Suprapubic skin (tissue), 4 donors: ENCODE measurements around the gene EMX1. TPM values are rescaled to one million over a fixed set of nuclear protein-coding genes. Genes with fewer than 3 reads are reported as not detected.
"Not testable (repeated sequence)": the region's sequence is repeated elsewhere in the genome, so short reads cannot be mapped to it uniquely, and the experiment has no call there.

ENCODE experiments used
- DNase-seq, 2 donors: peaks; one replicate each; pipeline ENCODE4 v3.0.0-alpha.2; 2019; ENCODE audit warnings: low spot score in 2 of 2
- H3K27ac ChIP-seq: fragments of 200-600 bp; sonication (generic); one replicate; pipeline ENCODE4 v1.5.1; 2019
- H3K27me3 ChIP-seq: fragments of 200-600 bp; sonication (generic); one replicate; pipeline ENCODE4 v1.5.1; 2019
- H3K36me3 ChIP-seq: fragments of 200-600 bp; sonication (generic); one replicate; pipeline ENCODE4 v1.5.1; 2019
- H3K4me1 ChIP-seq: fragments of 200-600 bp; sonication (generic); one replicate; pipeline ENCODE4 v1.5.1; 2019
- H3K4me3 ChIP-seq: fragments of 200-600 bp; sonication (generic); one replicate; pipeline ENCODE4 v1.5.1; 2019; ENCODE audit warnings: mild to moderate bottlenecking
- H3K9me3 ChIP-seq: fragments of 200-600 bp; sonication (generic); one replicate; pipeline ENCODE4 v1.5.1; 2019
- EP300 ChIP-seq: sonication (generic); formaldehyde crosslinking; IDR thresholded peaks from one replicate; pipeline ENCODE4 v1.6.1; 2017; ENCODE audit warnings: antibody characterized with exemption
- POLR2A ChIP-seq, 2 donors: fragments of 450-650 bp; IDR thresholded peaks; one replicate each; pipeline ENCODE4 v1.6.1; 2017; ENCODE audit warnings: antibody characterized with exemption in 2 of 2, mild to moderate bottlenecking in 2 of 2, moderate library complexity in 2 of 2
- POLR2AphosphoS5 ChIP-seq, 3 donors: sonication (generic); formaldehyde crosslinking; IDR thresholded peaks; one replicate each; pipeline ENCODE4 v1.6.1; 2017; ENCODE audit warnings: antibody characterized with exemption in 3 of 3
- WGBS: methylation state at CpG from one replicate; pipeline ENCODE4 v1.1.5; 2018; 5-methylcytosine and 5-hydroxymethylcytosine counted together
- total RNA-seq, 4 donors: library from RNA; depleted of rRNA; stranded (reverse); fragments of >200 nt; gene quantifications; one replicate each; pipeline ENCODE4 v1.1.0, GENCODE V29; 2016
- TF ChIP-seq, protein P1 (sequence below), 2 donors: fragments of 200-600 bp in 1 of 2; fragments of 450-650 bp in 1 of 2; sonication (generic) in 1 of 2; IDR thresholded peaks; one replicate each; pipeline ENCODE4 v1.5.1; 2016 to 2019; ENCODE audit warnings: antibody characterized with exemption in 2 of 2, mild to moderate bottlenecking in 1 of 2, moderate library complexity in 1 of 2

The EMX1 gene
- total RNA-seq, 4 donors from 2014 or later: not detected

DNA sequence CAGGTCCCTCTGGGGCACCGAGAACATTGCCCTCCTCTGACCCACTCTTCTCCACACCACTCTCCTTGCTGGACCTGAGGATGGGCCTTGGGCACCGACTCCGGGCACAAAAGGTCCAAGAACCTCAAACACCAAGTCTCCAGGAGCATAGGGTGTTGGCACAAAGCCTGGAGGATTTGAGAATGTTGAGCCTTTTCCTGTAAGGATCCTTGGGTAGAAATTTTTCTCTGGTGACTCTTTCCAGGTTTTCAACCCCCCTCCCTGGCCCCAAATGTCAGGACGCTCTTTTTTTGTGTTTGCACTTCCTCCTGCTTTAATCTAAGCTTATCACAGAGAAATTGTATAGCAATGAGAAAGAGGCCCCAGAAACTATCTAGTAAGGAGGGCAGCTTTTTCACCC is 20.9 kb upstream of the EMX1 start:
- H3K36me3 ChIP-seq: peaks cover 9% of the 10 kb centered on the region
- H3K4me3 ChIP-seq: no peak overlapping the region
- no peak for DNase-seq
- 83% methylated on average over 4 of the region's 4 CpGs for WGBS
- H3K4me1 ChIP-seq: peaks cover 13% of the 10 kb centered on the region
- TF ChIP-seq POLR2AphosphoS5 (IDR thresholded peaks at IDR 0.05): no peak
- no peak for TF ChIP-seq POLR2A (IDR thresholded peaks at IDR 0.05)
- TF ChIP-seq EP300: no peak
- TF ChIP-seq, protein P1, sequence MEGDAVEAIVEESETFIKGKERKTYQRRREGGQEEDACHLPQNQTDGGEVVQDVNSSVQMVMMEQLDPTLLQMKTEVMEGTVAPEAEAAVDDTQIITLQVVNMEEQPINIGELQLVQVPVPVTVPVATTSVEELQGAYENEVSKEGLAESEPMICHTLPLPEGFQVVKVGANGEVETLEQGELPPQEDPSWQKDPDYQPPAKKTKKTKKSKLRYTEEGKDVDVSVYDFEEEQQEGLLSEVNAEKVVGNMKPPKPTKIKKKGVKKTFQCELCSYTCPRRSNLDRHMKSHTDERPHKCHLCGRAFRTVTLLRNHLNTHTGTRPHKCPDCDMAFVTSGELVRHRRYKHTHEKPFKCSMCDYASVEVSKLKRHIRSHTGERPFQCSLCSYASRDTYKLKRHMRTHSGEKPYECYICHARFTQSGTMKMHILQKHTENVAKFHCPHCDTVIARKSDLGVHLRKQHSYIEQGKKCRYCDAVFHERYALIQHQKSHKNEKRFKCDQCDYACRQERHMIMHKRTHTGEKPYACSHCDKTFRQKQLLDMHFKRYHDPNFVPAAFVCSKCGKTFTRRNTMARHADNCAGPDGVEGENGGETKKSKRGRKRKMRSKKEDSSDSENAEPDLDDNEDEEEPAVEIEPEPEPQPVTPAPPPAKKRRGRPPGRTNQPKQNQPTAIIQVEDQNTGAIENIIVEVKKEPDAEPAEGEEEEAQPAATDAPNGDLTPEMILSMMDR (IDR thresholded peaks at IDR 0.05): no peak
- no peak overlapping the region for H3K27ac ChIP-seq
- H3K9me3 ChIP-seq: no peaks in the 10 kb centered on the region
- H3K27me3 ChIP-seq: peaks cover 48% of the 10 kb centered on the region

DNA sequence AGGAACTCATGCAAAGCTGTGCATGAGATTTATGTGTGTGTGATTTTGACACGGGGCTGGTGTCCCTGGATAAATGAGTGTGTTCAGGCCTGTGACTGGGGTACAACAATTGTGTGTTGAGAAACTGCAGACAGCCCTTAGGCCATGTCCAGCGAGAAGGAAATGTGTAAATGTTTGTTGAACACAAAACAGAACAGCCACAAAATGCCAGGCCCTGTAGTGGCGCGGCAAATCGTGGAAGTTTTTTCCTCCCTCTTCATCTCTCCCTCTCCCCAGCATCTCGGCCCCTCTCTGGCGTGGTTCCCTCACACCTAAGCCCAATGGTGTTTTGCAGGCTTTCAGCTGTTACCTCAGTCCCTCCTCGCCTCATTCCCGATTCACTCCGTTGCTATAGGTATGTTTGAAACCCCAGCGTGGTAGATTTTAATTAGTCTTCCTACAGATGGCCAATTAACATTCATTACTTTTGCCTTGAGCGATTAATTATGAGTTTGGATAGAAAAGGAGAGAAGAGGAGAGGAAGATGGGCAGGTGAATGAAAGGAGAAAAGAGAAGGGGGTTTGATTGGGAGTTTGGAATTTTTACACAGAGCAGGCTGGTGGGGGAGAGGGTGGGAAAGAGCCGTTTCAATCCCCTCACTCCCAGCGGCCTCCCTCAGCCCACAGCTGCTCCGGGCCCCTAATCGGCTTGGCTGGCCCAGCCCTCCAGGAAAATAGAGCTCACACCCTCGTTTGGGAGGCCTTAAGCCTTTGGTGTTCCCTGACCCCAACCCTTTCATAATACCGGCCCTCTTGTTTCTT is 19.3 kb upstream of the EMX1 start:
- TF ChIP-seq POLR2A (IDR thresholded peaks at IDR 0.05) (no peak), POLR2AphosphoS5 (IDR thresholded peaks at IDR 0.05) (no peak), EP300 (no peak)
- TF ChIP-seq, protein P1 (IDR thresholded peaks at IDR 0.05): no peak
- peaks cover 13% of the 10 kb centered on the region for H3K4me1 ChIP-seq
- H3K36me3 ChIP-seq: no peaks in the 10 kb centered on the region
- 71% methylated on average over 18 of the region's 18 CpGs for whole genome bisulfite sequencing
- H3K4me3 ChIP-seq: no peak overlapping the region
- H3K27ac ChIP-seq: no peak overlapping the region
- no peaks in the 10 kb centered on the region for H3K9me3 ChIP-seq
- peaks cover 60% of the 10 kb centered on the region for H3K27me3 ChIP-seq
- no peak for DNase-seq

DNA sequence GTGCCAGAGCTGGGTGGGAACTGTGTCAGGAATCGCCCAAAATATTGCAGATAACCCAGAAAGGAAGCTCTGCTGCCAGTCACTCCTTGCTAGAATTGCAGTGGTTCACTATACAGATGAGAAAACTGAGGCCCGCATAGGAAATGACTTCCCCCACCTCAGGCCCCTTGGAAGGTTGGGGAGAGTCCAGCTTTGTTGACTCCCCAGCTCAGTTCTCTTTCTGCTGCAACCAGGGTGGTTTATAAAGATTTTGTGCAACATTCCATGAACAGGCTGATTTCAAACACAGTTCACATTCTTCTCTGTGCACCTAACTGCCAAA is 18.8 kb upstream of the EMX1 start:
- H3K9me3 ChIP-seq: no peaks in the 10 kb centered on the region
- no peak for TF ChIP-seq POLR2AphosphoS5 (IDR thresholded peaks at IDR 0.05)
- no peak for TF ChIP-seq POLR2A (IDR thresholded peaks at IDR 0.05)
- TF ChIP-seq, protein P1 (IDR thresholded peaks at IDR 0.05): no peak
- no peak for TF ChIP-seq EP300
- WGBS: 74% methylated on average over 2 of the region's 2 CpGs
- no peaks in the 10 kb centered on the region for H3K36me3 ChIP-seq
- peaks cover 13% of the 10 kb centered on the region for H3K4me1 ChIP-seq
- H3K27ac ChIP-seq: no peak overlapping the region
- no peak for DNase-seq
- H3K4me3 ChIP-seq: no peak overlapping the region
- peaks cover 65% of the 10 kb centered on the region for H3K27me3 ChIP-seq

DNA sequence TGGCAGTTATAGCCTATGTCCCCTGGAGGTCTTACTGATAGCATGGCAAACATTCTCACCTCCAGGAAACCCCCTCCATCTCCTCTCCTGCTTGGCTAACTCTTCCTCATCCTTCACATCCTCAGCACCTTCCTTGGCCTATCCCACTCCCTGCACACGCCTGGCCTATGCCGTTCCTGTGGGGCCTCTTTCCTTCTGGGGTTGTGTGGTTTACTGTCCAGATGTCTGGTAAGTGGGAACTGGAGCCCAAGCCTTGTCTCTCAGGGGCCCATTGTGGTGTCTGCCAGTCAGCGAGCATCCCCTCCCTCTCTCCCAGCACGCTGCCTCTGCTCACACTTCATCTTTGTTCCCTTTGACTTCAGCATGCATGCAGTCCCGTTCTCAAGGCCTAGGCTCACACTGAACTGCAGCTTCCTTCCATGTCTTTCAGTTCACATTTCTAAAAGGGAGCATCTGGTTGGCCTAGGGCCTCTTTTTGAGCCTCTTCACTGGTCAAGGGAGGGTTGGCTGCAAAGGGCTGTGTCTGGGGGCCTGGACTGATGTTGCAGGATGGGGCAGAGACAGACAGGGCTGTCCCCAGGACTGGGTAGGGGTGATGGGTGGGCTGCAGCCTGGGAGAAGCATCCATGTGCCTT is 17.0 kb upstream of the EMX1 start:
- Histone ChIP-seq H3K4me1 (peaks cover 8% of the 10 kb centered on the region), H3K27me3 (peaks cover 64% of the 10 kb centered on the region), H3K27ac (no peak overlapping the region), H3K4me3 (no peak overlapping the region), H3K36me3 (no peaks in the 10 kb centered on the region), H3K9me3 (no peaks in the 10 kb centered on the region)
- 88% methylated on average over 5 of the region's 5 CpGs for WGBS
- no peak for DNase-seq
- no peak for TF ChIP-seq POLR2A (IDR thresholded peaks at IDR 0.05)
- TF ChIP-seq, protein P1 (IDR thresholded peaks at IDR 0.05): no peak
- TF ChIP-seq POLR2AphosphoS5 (IDR thresholded peaks at IDR 0.05): no peak
- no peak for TF ChIP-seq EP300

DNA sequence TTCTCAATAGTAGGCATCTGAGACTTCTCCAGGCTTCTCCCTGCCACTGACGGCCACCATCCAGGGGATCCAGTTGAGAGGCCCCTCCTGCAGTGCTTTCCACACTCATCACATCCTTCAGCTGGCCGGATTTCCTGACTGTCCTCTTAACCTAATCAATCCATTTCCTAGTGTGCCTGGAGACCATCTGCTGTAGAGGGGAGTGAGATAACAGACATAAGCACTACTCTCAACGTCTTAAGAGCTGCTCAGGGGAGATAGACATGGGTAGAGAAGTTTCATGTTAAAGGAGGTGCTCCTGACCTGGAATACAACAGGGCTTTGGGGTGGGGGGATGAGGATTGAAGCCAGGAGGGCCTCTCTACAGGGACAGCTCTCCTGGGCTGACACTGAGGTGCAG is 15.9 kb upstream of the EMX1 start:
- Histone ChIP-seq H3K9me3 (no peaks in the 10 kb centered on the region), H3K36me3 (no peaks in the 10 kb centered on the region), H3K4me3 (no peak overlapping the region), H3K27me3 (peaks cover 64% of the 10 kb centered on the region), H3K27ac (no peak overlapping the region), H3K4me1 (no peaks in the 10 kb centered on the region)
- WGBS: 71% methylated on average over 3 of the region's 3 CpGs
- TF ChIP-seq, protein P1 (IDR thresholded peaks at IDR 0.05): no peak
- TF ChIP-seq POLR2AphosphoS5 (IDR thresholded peaks at IDR 0.05) (no peak), POLR2A (IDR thresholded peaks at IDR 0.05) (no peak), EP300 (no peak)
- no peak for DNase-seq

DNA sequence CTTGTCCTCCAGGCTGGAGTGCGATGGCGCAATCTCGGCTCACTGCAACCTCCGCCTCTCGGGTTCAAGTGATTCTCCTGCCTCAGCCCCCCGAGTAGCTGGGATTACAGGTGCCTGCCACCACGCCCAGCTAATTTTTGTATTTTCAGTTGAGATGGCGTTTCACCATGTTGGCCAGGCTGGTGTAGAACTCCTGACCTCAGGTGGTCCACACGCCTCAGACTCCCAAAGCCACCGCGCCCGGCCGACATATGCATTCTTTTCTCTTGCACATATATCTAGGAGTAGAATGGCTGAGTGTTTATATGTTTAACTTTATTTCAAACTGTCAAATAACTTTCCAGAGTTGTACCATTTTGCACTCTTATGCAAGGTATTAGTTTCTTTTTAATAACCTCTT is 9.9 kb upstream of the EMX1 start:
- H3K4me3 ChIP-seq, H3K9me3 ChIP-seq, H3K36me3 ChIP-seq, H3K27ac ChIP-seq, H3K4me1 ChIP-seq, DNase-seq: not testable (repeated sequence)
- WGBS: 82% methylated on average over 13 of the region's 13 CpGs
- peaks cover 92% of the 10 kb centered on the region for H3K27me3 ChIP-seq
